RPMI8226 (cell line): ENCODE measurements around the gene TMEM183A.
"Not testable (repeated sequence)": the region's sequence is repeated elsewhere in the genome, so short reads cannot be mapped to it uniquely, and the experiment has no call there.

Experiments used
- DNase-seq: peaks from one replicate; pipeline ENCODE4 v3.0.0-alpha.2; 2015

Gene TMEM183A, protein sequence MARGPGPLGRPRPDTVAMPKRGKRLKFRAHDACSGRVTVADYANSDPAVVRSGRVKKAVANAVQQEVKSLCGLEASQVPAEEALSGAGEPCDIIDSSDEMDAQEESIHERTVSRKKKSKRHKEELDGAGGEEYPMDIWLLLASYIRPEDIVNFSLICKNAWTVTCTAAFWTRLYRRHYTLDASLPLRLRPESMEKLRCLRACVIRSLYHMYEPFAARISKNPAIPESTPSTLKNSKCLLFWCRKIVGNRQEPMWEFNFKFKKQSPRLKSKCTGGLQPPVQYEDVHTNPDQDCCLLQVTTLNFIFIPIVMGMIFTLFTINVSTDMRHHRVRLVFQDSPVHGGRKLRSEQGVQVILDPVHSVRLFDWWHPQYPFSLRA

GRCh38 chr1:203006948-203007871 is at the start of gene TMEM183A:
TMEM183A (plus strand) TSS chr1:203007374; CDS start chr1:203007466, 92 bp downstream.
- peak; percentile 100 for DNase-seq

DNA sequence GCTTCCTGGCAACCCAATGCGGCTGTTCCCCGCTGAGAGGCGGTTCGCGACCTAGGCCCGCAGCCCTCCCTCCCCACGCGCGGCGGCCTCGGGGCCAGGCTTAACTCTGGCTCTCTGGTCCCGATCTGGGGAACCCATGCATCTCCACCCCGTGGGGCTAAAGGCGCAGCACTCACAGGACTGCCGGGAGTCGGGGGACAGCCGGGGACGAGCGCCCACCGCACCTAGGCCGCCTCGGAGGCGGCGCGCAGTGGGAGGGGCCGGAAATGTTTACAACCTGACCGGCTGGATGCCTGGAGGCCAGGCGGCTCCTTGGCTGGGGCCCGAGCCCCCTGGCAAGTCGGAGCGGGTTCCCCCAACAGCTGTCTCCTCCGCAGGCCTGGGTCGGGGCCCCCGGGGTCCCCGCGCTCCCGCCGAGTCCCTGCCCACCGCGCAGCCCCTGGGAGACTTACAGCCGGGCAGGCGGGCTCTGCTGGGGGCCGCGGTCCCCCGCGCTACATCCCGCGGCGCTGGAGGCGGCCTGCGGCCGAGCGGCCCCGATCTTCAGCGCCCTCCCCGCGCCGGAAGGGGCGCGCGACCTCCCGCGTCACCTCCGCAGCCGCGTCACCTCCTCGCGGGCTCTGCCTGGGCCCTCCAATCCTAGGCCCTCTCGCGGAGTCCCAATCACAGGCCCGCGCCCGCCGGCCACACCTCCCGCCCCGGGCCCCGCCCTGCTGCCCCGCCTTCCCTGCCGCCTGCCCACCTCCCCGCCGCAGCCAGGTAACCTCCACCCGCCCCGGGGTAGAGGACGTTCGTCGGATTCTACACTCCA is 49.2 kb upstream of the TMEM183A start, which contains the start of gene ADIPOR1:
Gene ADIPOR1, minus strand, starts transcription at position 580 of the 811 bp plus-strand sequence. CDS start 7,242 bp downstream, outside the sequence.
- peak; percentile 96 for DNase-seq

DNA sequence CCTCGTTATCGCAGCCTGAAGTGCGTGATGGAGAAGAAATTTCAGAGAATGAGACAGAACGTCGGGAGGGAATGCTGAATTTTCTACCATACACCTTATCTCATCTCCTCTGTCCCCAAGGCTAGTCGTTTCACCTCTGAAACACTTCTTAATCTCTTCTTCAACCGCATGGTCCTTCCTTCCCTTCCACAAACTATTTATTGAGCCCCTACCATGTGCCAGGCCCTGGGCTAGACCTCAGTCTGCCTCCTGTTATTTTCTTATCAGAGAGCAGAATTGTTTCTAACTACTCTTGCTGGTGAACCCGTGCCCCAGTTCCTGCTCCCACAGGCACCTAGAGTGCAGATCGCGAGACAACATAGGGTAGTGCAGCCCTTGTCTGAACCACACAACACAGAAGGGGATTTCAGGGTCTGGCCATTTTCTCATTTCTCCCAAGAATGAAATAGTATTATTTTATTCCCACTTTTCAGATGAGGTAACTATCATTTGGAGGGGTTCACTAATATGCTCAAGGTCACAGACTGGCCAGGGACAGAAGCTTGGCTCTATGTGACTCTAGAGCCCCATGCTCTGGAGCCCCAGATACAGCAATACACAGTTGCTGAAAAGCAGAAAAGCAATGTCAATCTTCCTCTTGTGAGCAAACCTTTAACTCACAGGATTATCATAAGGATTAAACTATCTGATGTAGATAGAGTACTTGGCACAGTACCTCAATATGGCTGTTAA is 48.5 kb upstream of the TMEM183A start:
- DNase-seq = no peak

- no peak for DNase-seq
Measured at GRCh38 chr1:202959276-202959620, 47.9 kb upstream of the TMEM183A start.

- DNase-seq = no peak
Measured at GRCh38 chr1:202961220-202961880, 45.8 kb upstream of the TMEM183A start.

DNA sequence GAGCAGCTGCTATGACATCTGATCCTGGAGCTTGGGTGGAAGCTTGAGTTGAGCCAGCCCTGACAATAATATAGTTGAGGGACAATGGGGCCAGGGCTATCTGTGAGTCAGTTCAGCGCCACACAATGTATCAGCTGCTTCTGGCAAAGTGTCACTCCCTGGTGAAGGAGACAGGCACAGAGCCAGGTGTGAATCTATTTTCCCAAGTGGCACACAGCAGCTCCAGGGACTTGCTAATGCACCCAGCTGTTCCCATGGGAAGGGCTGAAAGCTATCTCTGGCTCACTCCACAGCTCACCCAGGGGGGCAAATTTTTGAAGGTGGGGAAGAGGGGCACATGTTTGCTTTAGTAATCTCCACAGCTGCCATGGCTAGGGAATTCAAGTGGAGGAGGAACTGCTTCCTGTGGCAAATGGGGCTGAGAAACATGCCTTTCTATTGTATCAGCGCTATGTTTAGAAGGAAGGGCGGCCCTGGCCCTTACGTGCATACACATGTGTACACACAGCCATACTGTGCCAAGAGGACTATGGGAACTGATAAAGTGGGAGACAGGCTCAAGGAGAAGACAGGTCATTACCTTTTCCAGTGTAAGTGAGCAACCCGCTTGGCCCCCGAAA is 42.3 kb upstream of the TMEM183A start:
- no peak for DNase-seq

DNA sequence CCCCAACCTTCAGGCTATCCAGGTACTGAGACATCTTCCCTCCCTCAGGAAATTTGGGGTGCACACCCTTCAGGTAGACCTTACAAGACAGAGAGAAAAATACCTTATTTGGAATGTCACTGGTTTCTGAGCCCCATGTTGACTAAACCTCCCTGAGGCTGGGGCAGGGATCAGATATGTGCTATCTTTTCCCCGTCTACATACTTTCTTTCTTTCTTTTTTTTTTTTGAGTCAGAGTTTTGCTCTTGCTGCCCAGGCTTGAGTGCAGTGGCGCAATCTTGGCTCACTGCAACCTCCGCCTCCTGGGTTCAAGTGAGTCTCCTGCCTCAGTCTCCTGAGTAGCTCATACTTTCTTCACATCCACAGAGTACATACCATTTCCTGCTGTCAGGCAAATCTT is 41.8 kb upstream of the TMEM183A start:
- no peak for DNase-seq

GRCh38 chr1:202966006-202966898 is 40.9 kb upstream of the TMEM183A start:
- no peak for DNase-seq

- DNase-seq = peak; percentile 26
Measured at GRCh38 chr1:202967684-202968281, 39.4 kb upstream of the TMEM183A start.

- DNase-seq = no peak
Measured at GRCh38 chr1:202968351-202968750, 38.8 kb upstream of the TMEM183A start.

- peak; percentile 85 for DNase-seq
Measured at GRCh38 chr1:202968895-202969295, 38.3 kb upstream of the TMEM183A start.

DNA sequence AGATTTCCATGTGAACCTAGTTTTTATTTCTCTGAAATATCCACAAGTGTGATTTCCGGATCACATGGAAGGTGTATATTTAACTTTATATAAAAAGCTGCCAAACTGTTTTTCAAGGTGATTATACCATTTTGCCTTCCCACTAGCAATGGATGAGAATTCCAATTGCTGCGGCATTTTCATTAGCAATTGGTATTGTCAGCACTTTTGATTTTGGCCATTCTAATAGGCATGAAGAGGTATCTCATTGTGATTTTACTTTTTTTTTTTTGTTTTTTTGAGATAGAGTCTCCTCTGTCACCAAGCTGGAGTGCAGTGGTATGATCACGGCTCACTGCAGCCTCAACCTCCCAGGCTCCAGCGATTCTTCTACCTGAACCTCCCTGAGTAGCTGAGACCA is 35.1 kb upstream of the TMEM183A start:
- no peak for DNase-seq

- DNase-seq = no peak
Measured at GRCh38 chr1:202974856-202975255, 32.3 kb upstream of the TMEM183A start.

GRCh38 chr1:202976633-202977032 is 30.5 kb upstream of the TMEM183A start:
- DNase-seq = no peak

DNA sequence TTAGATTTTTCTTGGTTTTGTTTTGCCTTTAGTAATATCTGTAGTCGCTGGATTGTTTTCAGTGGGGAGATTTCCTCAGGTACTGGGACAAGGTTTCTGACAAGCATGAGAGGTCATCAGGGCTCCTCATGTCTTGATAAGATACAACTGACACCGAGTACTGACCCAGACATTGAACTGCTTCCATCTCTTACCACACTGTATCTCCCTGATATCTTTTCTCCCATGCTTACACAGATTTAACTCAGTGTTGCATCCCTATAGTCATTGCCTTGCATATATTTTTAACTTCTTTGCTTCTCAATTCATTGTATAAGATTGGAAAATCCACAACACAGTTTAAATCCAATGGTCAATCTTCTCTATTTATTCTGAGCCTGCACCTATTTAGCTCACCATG is 27.7 kb upstream of the TMEM183A start:
- DNase-seq = no peak

DNA sequence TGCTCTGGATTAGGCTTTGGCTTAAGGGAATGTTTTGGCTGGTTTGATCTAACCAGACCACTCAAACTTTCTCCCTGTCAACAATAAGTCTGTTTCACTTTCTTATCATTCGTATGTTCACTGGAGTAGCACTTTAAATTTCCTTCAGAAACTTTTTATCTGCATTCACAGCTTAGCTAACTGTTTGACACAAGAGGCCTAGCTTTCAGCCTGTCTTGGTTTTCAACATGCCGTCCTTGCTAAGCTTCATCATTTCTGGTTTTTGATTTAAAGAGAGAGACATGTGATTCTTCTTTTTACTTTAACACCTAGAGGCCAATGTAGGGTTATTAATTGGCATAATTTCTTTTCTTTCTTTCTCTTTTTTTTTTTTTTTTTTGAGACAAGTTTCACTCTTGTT is 25.2 kb upstream of the TMEM183A start:
- DNase-seq = no peak

DNA sequence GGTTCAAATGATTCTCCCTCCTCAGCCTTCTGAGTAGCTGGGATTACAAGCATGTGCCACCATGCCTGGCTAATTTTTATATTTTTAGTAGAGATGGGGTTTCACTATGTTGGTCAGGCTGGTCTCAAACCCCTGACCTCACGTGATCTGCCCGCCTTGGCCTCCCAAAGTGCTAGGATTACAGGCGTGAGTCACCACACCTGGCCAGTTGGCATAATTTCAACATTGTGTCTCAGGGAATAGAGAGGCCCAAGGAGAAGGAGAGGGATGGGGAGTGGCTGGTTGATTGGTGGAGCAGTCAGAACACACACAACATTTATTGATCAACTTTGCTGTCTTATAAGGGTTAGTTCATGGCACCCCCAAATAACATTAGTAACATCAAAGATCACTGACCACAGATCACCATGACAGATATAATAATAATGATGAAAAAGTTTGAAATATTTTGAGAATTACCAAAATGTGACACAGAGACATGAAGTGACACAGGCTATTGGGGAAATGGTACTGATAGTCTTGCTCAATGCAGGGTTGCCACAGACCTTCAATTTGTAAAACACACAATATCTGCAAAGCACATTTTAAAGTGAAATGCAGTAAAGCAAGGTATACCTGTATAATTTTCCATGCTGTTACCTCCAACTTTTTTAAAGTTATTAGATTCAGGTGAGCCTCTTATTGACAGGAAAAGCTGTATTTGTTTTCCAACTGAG is 24.3 kb upstream of the TMEM183A start:
- DNase-seq = no peak

GRCh38 chr1:202986120-202986519 is 21.1 kb upstream of the TMEM183A start:
- DNase-seq = not testable (repeated sequence)

GRCh38 chr1:202987255-202987654 is 19.9 kb upstream of the TMEM183A start:
- DNase-seq = no peak
